Naive thymus-derived CD4-positive, alpha-beta T cell (primary cell): ENCODE results near the gene CDH13. TPM values are rescaled to one million over a fixed set of nuclear protein-coding genes. Genes with fewer than 3 reads are reported as not detected.
A peak's percentile ranks its signal among the peaks of the same experiment; 100 is the strongest.

ENCODE experiments used
- ATAC-seq: fragments of 150-1000 bp; cut with Tn5 transposase; 2 replicates; pipeline ENCODE4 v1.10.0; 2021; ENCODE audit warnings: mild to moderate bottlenecking, moderate library complexity
- CTCF ChIA-PET: fragments of 350-600 bp; sonication (Branson Sonifier 250); formaldehyde crosslinking; loops from one replicate; lab custom pipeline; 2021; ENCODE audit warnings: antibody characterized with exemption; lab: Charles Lee
- POLR2A ChIA-PET: fragments of 350-600 bp; sonication (Branson Sonifier 250); formaldehyde crosslinking; loops from one replicate; lab custom pipeline; 2021; ENCODE audit warnings: antibody characterized with exemption, inconsistent platforms; lab: Charles Lee
- DNase-seq, 9 donors: peaks; one replicate each; pipeline versions ENCODE4 v3.0.0 to v3.0.0-alpha.2; 2020 to 2022; ENCODE audit warnings: mixed read lengths in 1 of 9
- H3K27ac ChIP-seq: one replicate; pipeline ENCODE4 v1.7.0; 2013; ENCODE audit warnings: mild to moderate bottlenecking, low read depth, low read length, moderate library complexity
- H3K27me3 ChIP-seq, 2 donors: one replicate each; pipeline ENCODE4 v1.7.0; 2013; ENCODE audit warnings: low read length in 2 of 2, mild to moderate bottlenecking in 2 of 2, moderate library complexity in 2 of 2; ENCODE audit not compliant: control insufficient read depth in 2 of 2, insufficient read depth in 2 of 2
- H3K36me3 ChIP-seq, 3 experiments: 1 replicate in 2 of 3; 2 replicates in 1 of 3; pipeline ENCODE4 v1.7.0; 2013; ENCODE audit warnings: low read length in 3 of 3, mild to moderate bottlenecking in 3 of 3, moderate library complexity in 1 of 3; ENCODE audit not compliant: insufficient read depth in 3 of 3, control insufficient read depth in 2 of 3
- H3K4me1 ChIP-seq, 2 donors: one replicate each; pipeline ENCODE4 v1.7.0; 2013; ENCODE audit warnings: low read length in 2 of 2, mild to moderate bottlenecking in 2 of 2, moderate library complexity in 1 of 2; ENCODE audit not compliant: control insufficient read depth in 2 of 2, insufficient read depth in 2 of 2
- H3K4me3 ChIP-seq: 2 replicates; pipeline ENCODE4 v1.7.0; 2013; ENCODE audit warnings: mild to moderate bottlenecking, low read length
- H3K9me3 ChIP-seq, 3 experiments: 1 replicate in 2 of 3; 2 replicates in 1 of 3; pipeline ENCODE4 v1.7.0; 2013; ENCODE audit warnings: low read length in 3 of 3; ENCODE audit not compliant: control insufficient read depth in 2 of 3
- H3K27ac Mint-ChIP-seq, 9 donors: one replicate each; pipeline ENCODE4 v1.8.0; 2020 to 2022; ENCODE audit warnings: mixed read lengths in 9 of 9, mild to moderate bottlenecking in 8 of 9, moderate library complexity in 5 of 9, inconsistent platforms in 2 of 9
- H3K27me3 Mint-ChIP-seq, 5 donors: one replicate each; pipeline ENCODE4 v1.8.0; 2021 to 2022; ENCODE audit warnings: mixed read lengths in 5 of 5, mild to moderate bottlenecking in 1 of 5
- H3K36me3 Mint-ChIP-seq, 5 donors: one replicate each; pipeline ENCODE4 v1.8.0; 2020 to 2022; ENCODE audit warnings: mixed read lengths in 5 of 5, mild to moderate bottlenecking in 3 of 5, inconsistent platforms in 1 of 5
- H3K4me1 Mint-ChIP-seq, 7 donors: one replicate each; pipeline ENCODE4 v1.8.0; 2020 to 2022; ENCODE audit warnings: mixed read lengths in 7 of 7, mild to moderate bottlenecking in 3 of 7, inconsistent platforms in 1 of 7
- H3K4me3 Mint-ChIP-seq, 10 donors: one replicate each; pipeline ENCODE4 v1.8.0; 2020 to 2022; ENCODE audit warnings: mild to moderate bottlenecking in 10 of 10, mixed read lengths in 10 of 10, moderate library complexity in 6 of 10, inconsistent platforms in 2 of 10
- H3K9me3 Mint-ChIP-seq, 11 donors: one replicate each; pipeline ENCODE4 v1.8.0; 2020 to 2022; ENCODE audit warnings: mixed read lengths in 11 of 11, mild to moderate bottlenecking in 4 of 11, inconsistent platforms in 1 of 11, moderate library complexity in 1 of 11
- intact Hi-C, 2 donors: fragments of 100-400 bp; cut with micrococcal nuclease; formaldehyde crosslinking; loops; one replicate each; pipeline ENCODE4 v1.15.1; 2023
- polyA plus RNA-seq, 2 donors: library from polyadenylated mRNA; unstranded; fragments of 300-500 nt; fragmentation: Illumina TruSeq; gene quantifications; one replicate each; pipeline ENCODE4 v1.2.3, GENCODE V29; 2021
- total RNA-seq, 6 experiments: library from RNA in 5 of 6; stranded (reverse) in 5 of 6; gene quantifications; 1 replicate in 5 of 6; 2 replicates in 1 of 6; pipeline ENCODE4 v1.2.3 and lab custom pipeline; 2021 to 2026

The CDH13 gene
- total and polyA plus RNA-seq, 7 experiments from 2014 or later: not detected

DNA sequence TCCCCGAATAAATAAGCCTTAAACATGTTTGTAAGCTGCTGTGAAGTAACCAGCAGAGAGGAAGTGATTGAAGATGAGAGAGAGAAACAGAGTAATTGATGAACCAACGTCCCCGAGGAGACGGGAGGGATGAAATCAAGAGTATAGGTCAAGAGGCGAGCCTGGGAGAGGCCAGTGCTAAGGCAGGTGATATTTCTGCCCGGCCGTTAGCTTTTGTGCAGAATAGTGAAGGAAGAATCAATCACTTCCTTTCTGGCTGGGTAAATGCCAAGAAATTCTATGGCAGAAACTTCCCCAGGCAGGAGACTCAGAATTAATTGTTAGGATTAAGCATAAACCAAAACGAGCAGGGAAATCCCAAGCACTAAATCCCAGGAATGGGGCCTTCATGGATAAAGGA, 273.8 kb downstream of the CDH13 start:
- intact Hi-C loops: no loop called here
- POLR2A ChIA-PET: no interaction called here
- Histone ChIP-seq H3K27me3 (no peaks in the 10 kb centered on the region), H3K4me1 (no peaks in the 10 kb centered on the region), H3K27ac (no peak overlapping the region), H3K4me3 (no peak overlapping the region), H3K9me3 (peaks cover 0 to 3% (median 0%) of the 10 kb centered on the region in 3 experiments), H3K36me3 (no peaks in the 10 kb centered on the region)
- H3K27me3 Mint-ChIP-seq: peaks cover 0 to 10% (median 0%) of the 10 kb centered on the region in 5 donors
- no peak overlapping the region for H3K4me3 Mint-ChIP-seq
- CTCF ChIA-PET: no interaction called here
- ATAC-seq (no peak), DNase-seq (no peak)
- peaks cover 0 to 16% (median 2%) of the 10 kb centered on the region in 11 donors for H3K9me3 Mint-ChIP-seq
- peaks cover 0 to 3% (median 0%) of the 10 kb centered on the region in 5 donors for H3K36me3 Mint-ChIP-seq
- H3K4me1 Mint-ChIP-seq: no peaks in the 10 kb centered on the region
- peak overlapping the region in 1 of 9 donors; percentile 27 for H3K27ac Mint-ChIP-seq

DNA sequence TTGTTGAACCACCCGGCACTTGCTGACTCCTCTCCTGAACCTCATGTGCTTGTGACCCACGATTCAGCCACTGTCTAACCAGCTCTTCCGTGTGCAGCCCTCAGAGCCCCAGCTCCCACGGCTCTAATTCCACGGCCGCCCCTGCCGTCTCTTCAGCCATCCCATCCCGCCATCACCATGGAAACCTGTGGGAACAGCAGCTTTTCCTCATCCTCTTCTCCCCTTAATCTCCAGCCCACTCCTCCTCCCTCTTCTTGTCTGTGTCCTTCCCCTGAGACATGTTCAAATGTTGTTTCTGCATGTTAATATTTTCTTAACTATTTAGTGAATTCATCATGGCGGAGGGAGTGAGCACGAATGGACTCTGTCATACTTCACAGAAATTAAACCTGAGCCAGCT, 285.2 kb downstream of the CDH13 start:
- H3K9me3 Mint-ChIP-seq: peaks cover 0 to 7% (median 2%) of the 10 kb centered on the region in 11 donors
- H3K27me3 ChIP-seq: no peaks in the 10 kb centered on the region
- no peaks in the 10 kb centered on the region for H3K9me3 ChIP-seq
- POLR2A ChIA-PET: no interaction called here
- DNase-seq (no peak), ATAC-seq (no peak)
- H3K4me3 ChIP-seq: no peak overlapping the region
- no peak overlapping the region for H3K27ac Mint-ChIP-seq
- intact Hi-C loops: no loop called here
- CTCF ChIA-PET: no interaction called here
- H3K4me3 Mint-ChIP-seq: no peak overlapping the region
- H3K27ac ChIP-seq: no peak overlapping the region
- H3K4me1 Mint-ChIP-seq: peaks cover 0 to 3% (median 0%) of the 10 kb centered on the region in 7 donors
- no peaks in the 10 kb centered on the region for H3K4me1 ChIP-seq
- H3K36me3 Mint-ChIP-seq: peaks cover 0 to 5% (median 0%) of the 10 kb centered on the region in 5 donors
- peaks cover 0 to 14% (median 8%) of the 10 kb centered on the region in 5 donors for H3K27me3 Mint-ChIP-seq
- H3K36me3 ChIP-seq: no peaks in the 10 kb centered on the region

DNA sequence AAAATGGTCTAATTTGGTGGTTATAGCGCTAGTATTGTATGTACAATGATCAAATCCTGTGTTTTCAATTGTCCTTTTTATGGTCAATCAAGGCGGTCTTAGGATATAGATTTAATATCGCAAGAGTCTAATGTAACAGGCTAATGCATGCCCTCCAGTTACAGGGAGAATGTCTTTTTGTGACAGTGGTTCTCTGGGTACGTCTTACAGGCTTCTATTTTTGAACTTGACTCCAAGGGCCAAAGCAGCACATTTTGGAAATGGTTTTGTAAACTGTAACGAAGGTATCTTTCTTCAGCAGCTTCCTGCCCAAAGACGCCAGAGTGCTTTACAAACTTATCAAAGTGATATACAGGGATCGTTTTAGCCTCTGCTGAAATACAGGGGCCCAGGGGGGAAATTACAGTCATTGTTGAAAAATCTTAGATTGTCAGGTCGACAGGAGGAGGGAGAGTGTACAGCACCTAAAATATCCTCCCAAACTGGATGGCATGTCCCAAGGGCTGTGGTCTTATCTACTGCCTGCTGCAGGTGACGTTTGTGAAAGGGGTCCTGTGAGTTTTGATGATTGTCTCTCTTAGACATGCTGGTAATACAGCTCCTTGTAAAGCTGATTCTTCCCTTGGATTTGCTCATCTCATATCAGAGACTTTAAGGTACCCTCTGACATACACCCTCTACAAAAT, 288.5 kb downstream of the CDH13 start:
- H3K9me3 ChIP-seq: no peaks in the 10 kb centered on the region
- no peak for ATAC-seq
- peaks cover 0 to 7% (median 0%) of the 10 kb centered on the region in 7 donors for H3K4me1 Mint-ChIP-seq
- H3K9me3 Mint-ChIP-seq: peaks cover 0 to 13% (median 5%) of the 10 kb centered on the region in 11 donors
- H3K4me3 ChIP-seq: no peak overlapping the region
- no peaks in the 10 kb centered on the region for H3K36me3 ChIP-seq
- H3K4me1 ChIP-seq: no peaks in the 10 kb centered on the region
- H3K4me3 Mint-ChIP-seq: no peak overlapping the region
- ChIA-PET CTCF (no interaction called here), POLR2A (no interaction called here)
- intact Hi-C loops: no loop called here
- H3K36me3 Mint-ChIP-seq: peaks cover 0 to 5% (median 0%) of the 10 kb centered on the region in 5 donors
- H3K27ac Mint-ChIP-seq: no peak overlapping the region
- H3K27me3 Mint-ChIP-seq: peaks cover 0 to 14% (median 4%) of the 10 kb centered on the region in 5 donors
- no peaks in the 10 kb centered on the region for H3K27me3 ChIP-seq
- H3K27ac ChIP-seq: no peak overlapping the region
- DNase-seq: no peak

- Mint-ChIP-seq H3K9me3 (peaks cover 0 to 16% (median 2%) of the 10 kb centered on the region in 11 donors), H3K36me3 (no peaks in the 10 kb centered on the region), H3K4me3 (no peak overlapping the region), H3K27me3 (peaks cover 0 to 21% (median 4%) of the 10 kb centered on the region in 5 donors), H3K27ac (no peak overlapping the region), H3K4me1 (peaks cover 0 to 7% (median 0%) of the 10 kb centered on the region in 7 donors)
- Histone ChIP-seq H3K27me3 (no peaks in the 10 kb centered on the region), H3K4me1 (no peaks in the 10 kb centered on the region), H3K9me3 (no peaks in the 10 kb centered on the region), H3K27ac (no peak overlapping the region), H3K36me3 (no peaks in the 10 kb centered on the region), H3K4me3 (no peak overlapping the region)
- DNase-seq (no peak), ATAC-seq (no peak)
- intact Hi-C loops: no loop called here
- ChIA-PET CTCF (no interaction called here), POLR2A (no interaction called here)
Observed at GRCh38 chr16:82917886-82918595, 291.3 kb downstream of the CDH13 start.

DNA sequence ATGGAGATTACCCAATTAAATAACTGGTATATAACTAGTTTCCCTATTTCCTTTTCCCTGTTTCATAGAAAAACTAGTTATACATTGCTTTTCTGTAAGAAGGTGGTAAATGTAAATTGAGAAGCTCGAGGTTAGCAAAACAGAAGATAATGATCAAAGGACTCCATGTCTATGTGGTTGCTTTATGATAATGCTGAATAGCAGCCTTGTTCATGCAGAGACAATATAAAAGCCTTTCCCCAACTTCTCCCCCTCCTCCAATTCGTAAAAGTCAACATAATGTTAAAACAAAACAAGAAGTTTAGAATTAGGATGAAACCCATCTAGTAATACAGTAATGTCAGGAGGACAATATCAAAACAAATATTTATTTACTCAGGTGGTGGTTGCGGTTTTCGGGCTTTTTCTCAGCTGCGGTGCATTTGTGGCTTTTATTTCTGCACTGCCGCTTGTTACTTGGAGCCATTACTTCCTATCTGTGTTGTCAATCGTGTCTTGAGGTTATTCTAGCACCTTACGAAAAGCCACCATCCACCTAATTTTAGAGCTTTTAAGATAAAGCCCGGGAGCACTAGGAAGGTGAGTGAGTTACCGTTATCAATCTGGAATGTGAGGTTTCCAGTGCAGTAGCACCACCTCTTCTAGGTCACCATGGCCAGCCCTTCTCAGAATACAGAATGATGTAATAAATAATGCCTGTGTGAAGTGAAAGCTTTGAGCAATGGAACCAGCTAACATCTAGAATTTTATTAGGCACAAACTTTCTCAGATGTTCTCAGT, 297.5 kb downstream of the CDH13 start:
- ATAC-seq: peak; percentile 45
- Histone ChIP-seq H3K27ac (no peak overlapping the region), H3K27me3 (no peaks in the 10 kb centered on the region), H3K9me3 (no peaks in the 10 kb centered on the region), H3K4me3 (no peak overlapping the region), H3K4me1 (peaks cover 0 to 15% of the 10 kb centered on the region in 2 donors), H3K36me3 (no peaks in the 10 kb centered on the region)
- intact Hi-C loops: loop anchor here in 1 of 2 donors (10.0 kb wide), 1 partner anchor 269 kb away; no protein-coding TSS in a partner anchor
- H3K36me3 Mint-ChIP-seq: no peaks in the 10 kb centered on the region
- peaks cover 0 to 25% (median 0%) of the 10 kb centered on the region in 7 donors for H3K4me1 Mint-ChIP-seq
- DNase-seq: no peak
- POLR2A ChIA-PET: no interaction called here
- CTCF ChIA-PET: no interaction called here
- H3K27me3 Mint-ChIP-seq: peaks cover 0 to 22% (median 5%) of the 10 kb centered on the region in 5 donors
- peak overlapping the region in 1 of 9 donors; percentile 49 for H3K27ac Mint-ChIP-seq
- H3K9me3 Mint-ChIP-seq: peaks cover 0 to 17% (median 5%) of the 10 kb centered on the region in 11 donors
- peak overlapping the region in 1 of 10 donors; percentile 23 for H3K4me3 Mint-ChIP-seq

- H3K27ac Mint-ChIP-seq: no peak overlapping the region
- intact Hi-C loops: loop anchor here in 1 of 2 donors (10.0 kb wide), 1 partner anchor 272 kb away; no protein-coding TSS in a partner anchor
- ChIA-PET CTCF (interaction anchor here (1.0 kb wide), 1 partner anchor 9 kb away, joined by 3 read pairs; no protein-coding TSS in a partner anchor), POLR2A (no interaction called here)
- H3K27me3 ChIP-seq: no peaks in the 10 kb centered on the region
- no peak overlapping the region for H3K27ac ChIP-seq
- no peaks in the 10 kb centered on the region for H3K9me3 ChIP-seq
- H3K4me3 ChIP-seq: no peak overlapping the region
- H3K4me1 Mint-ChIP-seq: peaks cover 0 to 25% (median 0%) of the 10 kb centered on the region in 7 donors
- peaks cover 0 to 15% (median 8%) of the 10 kb centered on the region in 5 donors for H3K27me3 Mint-ChIP-seq
- peaks cover 0 to 16% (median 5%) of the 10 kb centered on the region in 11 donors for H3K9me3 Mint-ChIP-seq
- no peaks in the 10 kb centered on the region for H3K36me3 ChIP-seq
- DNase-seq: no peak
- ATAC-seq: no peak
- peaks cover 0 to 15% of the 10 kb centered on the region in 2 donors for H3K4me1 ChIP-seq
- H3K4me3 Mint-ChIP-seq: no peak overlapping the region
- H3K36me3 Mint-ChIP-seq: no peaks in the 10 kb centered on the region
Observed at GRCh38 chr16:82926500-82926899, 299.7 kb downstream of the CDH13 start.
